Mammary epithelial cell (primary cell): ENCODE results near the gene CACNG6.

ENCODE experiments used
- CTCF ChIP-seq, 2 donors: IDR thresholded peaks in 1 of 2; conservative IDR thresholded peaks in 1 of 2; 2 replicates each; pipeline ENCODE4 v1.5.1; 2011 to 2012; ENCODE audit warnings: inconsistent platforms in 2 of 2, low read length in 2 of 2, mild to moderate bottlenecking in 2 of 2, control low read depth in 1 of 2, low read depth in 1 of 2; ENCODE audit not compliant: insufficient read depth in 1 of 2; ENCODE audit errors: extremely low read depth in 1 of 2
- EZH2 ChIP-seq: IDR thresholded peaks from 2 replicates; pipeline ENCODE4 v1.6.1; 2012; ENCODE audit warnings: low read length, inconsistent platforms, borderline replicate concordance

- TF ChIP-seq CTCF (conservative IDR thresholded peaks at IDR 0.05 in 1 of 2, IDR thresholded peaks at IDR 0.05 in 1 of 2; ENCODE audit: extremely low read depth in 1 of 2, insufficient read depth in 1 of 2, low read depth in 1 of 2, low read length in 2 of 2) (no peak), EZH2 (no peak)
These were observed 31.2 kb upstream of the CACNG6 start for GRCh38 chr19:53960187-53960586.
